ENCODE measurements around the gene YOD1.

Gene YOD1

DNA sequence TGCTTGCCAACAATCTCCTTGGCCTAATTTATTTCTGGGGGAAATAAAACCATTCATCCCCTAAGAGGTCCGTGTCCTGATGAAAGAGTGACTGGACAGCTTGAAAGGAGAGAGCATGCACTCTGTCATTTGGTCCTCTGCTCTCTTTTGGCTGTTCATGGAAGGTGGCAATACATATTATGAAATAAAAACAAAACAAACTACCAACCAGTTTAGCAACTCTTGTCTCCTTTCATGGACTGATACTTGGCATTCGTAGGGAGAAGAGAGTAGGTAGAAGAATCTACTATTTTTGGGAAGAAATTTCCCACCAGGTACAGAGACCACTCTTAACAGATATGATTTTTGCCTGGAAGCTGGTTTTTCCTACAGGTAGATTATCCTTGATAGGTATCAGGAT, 17.7 kb downstream of the YOD1 start:
- no peak overlapping the region for H3K4me3 ChIP-seq (replicated peaks in 1 of 2; ENCODE audit: low read depth in 2 of 2, low read length in 2 of 2)
- TF ChIP-seq, protein P1, sequence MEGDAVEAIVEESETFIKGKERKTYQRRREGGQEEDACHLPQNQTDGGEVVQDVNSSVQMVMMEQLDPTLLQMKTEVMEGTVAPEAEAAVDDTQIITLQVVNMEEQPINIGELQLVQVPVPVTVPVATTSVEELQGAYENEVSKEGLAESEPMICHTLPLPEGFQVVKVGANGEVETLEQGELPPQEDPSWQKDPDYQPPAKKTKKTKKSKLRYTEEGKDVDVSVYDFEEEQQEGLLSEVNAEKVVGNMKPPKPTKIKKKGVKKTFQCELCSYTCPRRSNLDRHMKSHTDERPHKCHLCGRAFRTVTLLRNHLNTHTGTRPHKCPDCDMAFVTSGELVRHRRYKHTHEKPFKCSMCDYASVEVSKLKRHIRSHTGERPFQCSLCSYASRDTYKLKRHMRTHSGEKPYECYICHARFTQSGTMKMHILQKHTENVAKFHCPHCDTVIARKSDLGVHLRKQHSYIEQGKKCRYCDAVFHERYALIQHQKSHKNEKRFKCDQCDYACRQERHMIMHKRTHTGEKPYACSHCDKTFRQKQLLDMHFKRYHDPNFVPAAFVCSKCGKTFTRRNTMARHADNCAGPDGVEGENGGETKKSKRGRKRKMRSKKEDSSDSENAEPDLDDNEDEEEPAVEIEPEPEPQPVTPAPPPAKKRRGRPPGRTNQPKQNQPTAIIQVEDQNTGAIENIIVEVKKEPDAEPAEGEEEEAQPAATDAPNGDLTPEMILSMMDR (IDR thresholded peaks at IDR 0.05; ENCODE audit: low read depth, low read length) = no peak
- no peak for DNase-seq (ENCODE audit: low read depth in 2 of 2)

DNA sequence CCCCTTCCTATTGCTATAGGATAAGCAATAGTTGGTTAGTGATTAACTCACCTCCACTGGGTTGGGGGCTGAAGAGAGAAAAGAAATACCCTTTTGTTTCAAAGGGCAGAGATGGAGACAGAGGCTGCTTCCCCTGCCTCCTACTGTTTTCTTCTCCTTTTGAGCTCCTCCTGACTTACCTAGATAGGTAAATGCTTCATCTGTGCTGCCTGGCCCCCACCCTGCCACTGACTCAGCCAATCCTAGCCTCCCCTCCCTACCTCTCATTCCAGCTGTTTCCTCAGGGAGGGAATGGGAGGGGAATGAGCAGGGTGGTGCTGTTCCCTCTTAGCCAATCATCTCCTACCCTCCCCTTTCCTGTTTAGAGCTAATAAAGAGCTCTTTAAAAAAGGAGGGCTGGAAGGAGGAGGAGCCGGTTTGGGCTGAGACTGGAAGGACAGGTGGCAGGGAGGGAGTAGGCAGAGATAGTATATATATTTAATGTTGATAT, 18.4 kb downstream of the YOD1 start, which contains the start of gene C1orf116:
Gene C1orf116 (minus strand): TSS at position 229 of the 490 bp plus-strand sequence. CDS start 5,158 bp downstream, outside the sequence.
- H3K4me3 ChIP-seq (replicated peaks in 1 of 2; ENCODE audit: low read depth in 2 of 2, low read length in 2 of 2) = no peak within 1 kb of the TSS
- DNase-seq (ENCODE audit: low read depth in 2 of 2) = no peak
- TF ChIP-seq, protein P1 (IDR thresholded peaks at IDR 0.05; ENCODE audit: low read depth, low read length) = no peak

DNA sequence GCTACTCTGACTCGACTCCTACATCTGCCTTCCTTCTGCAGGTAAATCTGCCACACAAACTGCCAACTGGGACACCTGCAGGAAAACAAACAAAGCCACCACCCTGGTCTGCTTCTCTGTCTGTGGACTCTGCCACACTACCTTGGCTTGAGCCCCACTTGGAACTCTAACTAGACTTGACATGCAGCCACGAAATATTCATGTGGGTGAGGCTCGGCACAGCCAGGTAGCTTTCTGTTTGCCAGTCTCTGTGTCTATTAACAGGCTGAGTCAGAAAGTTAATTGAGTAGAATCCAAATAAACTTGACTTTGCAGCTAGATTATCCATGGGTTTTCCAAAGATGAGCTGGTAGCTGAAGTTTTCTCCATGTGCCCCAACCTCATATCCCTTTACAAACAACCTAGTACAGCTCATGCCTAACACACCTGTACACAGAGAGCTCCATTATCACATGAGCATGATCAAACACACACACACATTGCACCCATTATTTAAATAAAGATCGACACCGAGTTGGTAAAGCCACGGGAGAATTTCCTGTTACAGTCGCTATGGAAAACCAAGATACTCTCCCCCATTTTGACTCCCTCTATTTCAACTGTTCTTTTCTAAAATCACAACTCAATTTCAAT, 19.3 kb downstream of the YOD1 start:
- no peak for DNase-seq (ENCODE audit: low read depth in 2 of 2)
- no peak overlapping the region for H3K4me3 ChIP-seq (replicated peaks in 1 of 2; ENCODE audit: low read depth in 2 of 2, low read length in 2 of 2)
- TF ChIP-seq, protein P1 (IDR thresholded peaks at IDR 0.05; ENCODE audit: low read depth, low read length) = no peak

DNA sequence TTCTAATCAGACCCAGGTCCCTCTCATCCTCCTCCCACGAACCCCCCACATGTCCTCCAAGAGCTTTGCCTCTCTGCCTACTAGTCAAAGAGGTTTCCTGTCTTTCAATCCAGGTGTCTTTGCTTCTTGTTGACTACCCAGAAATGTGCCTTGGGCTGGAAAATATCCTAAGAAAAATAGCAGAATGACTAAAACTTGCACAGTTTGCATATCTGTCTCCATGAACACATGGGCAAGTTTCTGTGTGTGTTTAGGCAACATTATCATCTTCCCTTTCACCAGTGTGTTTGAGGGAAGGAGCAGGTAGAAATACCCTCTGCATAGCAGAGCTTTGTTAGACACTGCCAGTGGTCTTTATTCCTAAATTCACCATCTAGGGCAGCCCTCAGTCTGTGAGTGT, 20.0 kb downstream of the YOD1 start:
- TF ChIP-seq, protein P1 (IDR thresholded peaks at IDR 0.05; ENCODE audit: low read depth, low read length) = no peak
- no peak overlapping the region for H3K4me3 ChIP-seq (replicated peaks in 1 of 2; ENCODE audit: low read depth in 2 of 2, low read length in 2 of 2)

DNA sequence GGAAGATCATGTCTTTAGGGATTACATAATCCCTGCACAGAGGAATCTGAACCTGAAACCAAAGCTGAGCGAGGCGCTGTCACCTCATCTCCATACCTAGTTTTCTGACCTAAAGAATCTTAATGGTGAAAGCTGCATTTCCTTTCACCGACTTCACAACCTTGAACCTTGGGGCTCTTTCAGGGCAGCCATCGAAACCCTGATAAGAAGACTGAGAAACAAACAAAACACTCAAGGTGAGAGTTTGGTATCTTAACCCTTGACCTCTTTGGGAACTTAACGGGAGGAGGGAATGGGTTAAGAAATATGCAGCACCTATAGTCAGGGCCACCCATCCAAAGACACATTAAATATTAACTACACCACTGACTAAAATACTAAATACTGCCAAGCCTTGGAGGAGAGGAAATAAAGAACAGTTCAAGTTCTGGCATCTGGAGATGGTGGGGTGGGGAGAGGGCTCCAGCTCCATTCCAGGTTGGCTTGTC, 20.4 kb downstream of the YOD1 start:
- no peak overlapping the region for H3K4me3 ChIP-seq (replicated peaks in 1 of 2; ENCODE audit: low read depth in 2 of 2, low read length in 2 of 2)
- TF ChIP-seq, protein P1 (IDR thresholded peaks at IDR 0.05; ENCODE audit: low read depth, low read length) = no peak

More for the DNA sequence above, 20.0 kb downstream of the YOD1 start:
- no peak for DNase-seq (ENCODE audit: low read depth in 2 of 2)

DNA sequence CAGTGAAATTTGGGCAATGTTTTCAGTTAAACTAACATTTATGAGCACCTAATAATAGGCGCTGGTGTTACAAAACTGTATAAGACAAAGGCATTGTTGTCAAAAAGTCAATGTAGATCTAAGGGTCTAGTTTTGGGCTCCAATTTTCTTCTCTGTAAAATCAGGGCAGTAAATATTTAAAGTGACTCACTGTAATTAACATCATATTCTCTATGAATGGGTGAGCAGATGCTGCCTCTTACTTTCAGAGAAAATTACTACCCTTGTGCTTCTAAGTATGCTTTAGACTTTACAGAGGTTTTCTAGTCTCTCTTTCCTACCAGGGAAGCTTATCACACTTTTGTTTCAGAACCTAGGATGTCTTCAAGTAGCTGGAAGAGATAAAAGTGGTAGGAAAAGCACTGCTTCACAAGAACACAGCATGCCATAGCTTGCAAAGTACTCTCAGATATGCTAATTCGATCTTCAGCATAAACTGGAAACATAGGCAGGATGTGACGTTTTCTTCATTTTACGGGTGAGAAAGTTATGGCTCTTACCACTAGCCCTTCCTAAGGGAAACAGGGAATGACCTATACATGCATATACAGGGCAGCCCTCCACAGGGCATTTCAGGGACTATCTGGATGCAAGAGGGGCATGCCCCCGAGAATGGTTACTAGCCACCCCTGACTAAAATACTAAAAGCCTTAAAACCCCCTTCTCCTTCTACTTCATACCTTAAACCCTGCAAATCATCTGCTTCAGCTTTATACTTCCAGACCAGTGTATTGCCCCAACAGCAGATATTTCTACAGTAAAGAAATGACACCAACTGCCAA, 21.1 kb downstream of the YOD1 start:
- no peak for DNase-seq (ENCODE audit: low read depth in 2 of 2)
- TF ChIP-seq, protein P1 (IDR thresholded peaks at IDR 0.05; ENCODE audit: low read depth, low read length) = no peak
- H3K4me3 ChIP-seq (replicated peaks in 1 of 2; ENCODE audit: low read depth in 2 of 2, low read length in 2 of 2) = no peak overlapping the region

More for the DNA sequence above, 20.4 kb downstream of the YOD1 start:
- DNase-seq (ENCODE audit: low read depth in 2 of 2) = no peak
